Naive thymus-derived CD8-positive, alpha-beta T cell (primary cell): ENCODE measurements around the gene TSPAN8. TPM values are rescaled to one million over a fixed set of nuclear protein-coding genes. Genes with fewer than 3 reads are reported as not detected.
A peak's percentile ranks its signal among the peaks of the same experiment; 100 is the strongest.
"Not testable (repeated sequence)": the region's sequence is repeated elsewhere in the genome, so short reads cannot be mapped to it uniquely, and the experiment has no call there.

Experiments used
- ATAC-seq, 2 donors: fragments of 150-1000 bp; cut with Tn5 transposase in 1 of 2; sonication (Bioruptor Pico), chemical (Tn5 transposase) in 1 of 2; 1 replicate in 1 of 2; 2 replicates in 1 of 2; pipeline ENCODE4 v1.10.0; 2021; ENCODE audit warnings: mild to moderate bottlenecking in 2 of 2, moderate library complexity in 2 of 2
- POLR2A ChIA-PET: fragments of 350-600 bp; sonication (Branson Sonifier 250); formaldehyde crosslinking; loops from one replicate; lab custom pipeline; 2021; ENCODE audit warnings: antibody characterized with exemption; lab: Charles Lee
- DNase-seq, 10 donors: peaks; one replicate each; pipeline versions ENCODE4 v3.0.0 to v3.0.0-alpha.2; 2020 to 2022
- H3K27ac Mint-ChIP-seq, 10 donors: one replicate each; pipeline ENCODE4 v1.8.0; 2020 to 2022; ENCODE audit warnings: mild to moderate bottlenecking in 10 of 10, mixed read lengths in 10 of 10, moderate library complexity in 4 of 10, inconsistent platforms in 1 of 10
- H3K27me3 Mint-ChIP-seq, 5 donors: one replicate each; pipeline ENCODE4 v1.8.0; 2021 to 2022; ENCODE audit warnings: mixed read lengths in 5 of 5
- H3K36me3 Mint-ChIP-seq, 3 donors: one replicate each; pipeline ENCODE4 v1.8.0; 2020 to 2022; ENCODE audit warnings: mixed read lengths in 3 of 3, mild to moderate bottlenecking in 2 of 3, inconsistent platforms in 1 of 3
- H3K4me1 Mint-ChIP-seq, 4 donors: one replicate each; pipeline ENCODE4 v1.8.0; 2021 to 2022; ENCODE audit warnings: mixed read lengths in 4 of 4
- H3K4me3 Mint-ChIP-seq, 10 donors: one replicate each; pipeline ENCODE4 v1.8.0; 2020 to 2022; ENCODE audit warnings: mild to moderate bottlenecking in 10 of 10, mixed read lengths in 10 of 10, moderate library complexity in 6 of 10, inconsistent platforms in 1 of 10
- H3K9me3 Mint-ChIP-seq, 9 donors: one replicate each; pipeline ENCODE4 v1.8.0; 2020 to 2022; ENCODE audit warnings: mixed read lengths in 9 of 9, mild to moderate bottlenecking in 3 of 9, inconsistent platforms in 1 of 9, moderate library complexity in 1 of 9
- polyA plus RNA-seq, 3 donors: library from polyadenylated mRNA; unstranded; fragments of 300-500 nt; fragmentation: Illumina TruSeq; gene quantifications; one replicate each; pipeline ENCODE4 v1.2.3, GENCODE V29; 2021
- total RNA-seq, 8 experiments: library from RNA in 2 of 8; stranded (reverse) in 2 of 8; gene quantifications; one replicate each; pipeline ENCODE4 v1.2.3 and lab custom pipeline; 2021 to 2026

Gene TSPAN8
- total and polyA plus RNA-seq, 5 experiments from 2014 or later: not detected

- peaks cover 0 to 2% (median 0%) of the 10 kb centered on the region in 5 donors for H3K27me3 Mint-ChIP-seq
Measured at GRCh38 chr12:71183018-71183417, 25.2 kb upstream of the TSPAN8 start.

DNA sequence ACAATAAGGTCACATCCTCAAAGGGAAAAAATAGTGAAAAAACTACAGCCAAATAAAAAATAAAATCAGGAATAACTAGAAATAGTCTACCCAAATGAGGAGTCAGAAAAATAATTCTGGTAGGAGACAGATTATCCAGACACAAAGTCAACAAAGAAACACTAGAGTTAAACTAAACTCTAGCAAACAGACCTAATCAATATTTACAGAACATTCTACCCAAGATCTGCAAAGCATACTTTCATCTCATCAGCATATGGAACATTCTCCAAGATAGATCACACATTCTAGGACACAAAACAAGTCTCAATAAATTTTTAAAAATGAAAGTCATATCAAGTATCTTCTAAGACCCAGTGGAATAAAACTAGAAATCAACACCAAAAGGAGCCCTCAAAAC is 20.4 kb upstream of the TSPAN8 start:
- H3K36me3 Mint-ChIP-seq: no peaks in the 10 kb centered on the region
- ATAC-seq (no peak), DNase-seq (no peak)
- H3K27me3 Mint-ChIP-seq: peaks cover 0 to 14% (median 2%) of the 10 kb centered on the region in 5 donors
- no peaks in the 10 kb centered on the region for H3K4me1 Mint-ChIP-seq
- POLR2A ChIA-PET: no interaction called here
- peaks cover 0 to 17% (median 3%) of the 10 kb centered on the region in 9 donors for H3K9me3 Mint-ChIP-seq
- H3K4me3 Mint-ChIP-seq: no peak overlapping the region
- H3K27ac Mint-ChIP-seq: no peak overlapping the region

More at GRCh38 chr12:71183018-71183417, 25.2 kb upstream of the TSPAN8 start:
- no peaks in the 10 kb centered on the region for H3K36me3 Mint-ChIP-seq
- H3K4me3 Mint-ChIP-seq: no peak overlapping the region
- H3K9me3 Mint-ChIP-seq: peaks cover 0 to 9% (median 1%) of the 10 kb centered on the region in 9 donors
- POLR2A ChIA-PET: no interaction called here
- ATAC-seq (no peak), DNase-seq (no peak)
- no peak overlapping the region for H3K27ac Mint-ChIP-seq
- no peaks in the 10 kb centered on the region for H3K4me1 Mint-ChIP-seq

GRCh38 chr12:71174825-71175224 is 17.0 kb upstream of the TSPAN8 start:
- no peak overlapping the region for H3K27ac Mint-ChIP-seq
- no peaks in the 10 kb centered on the region for H3K4me1 Mint-ChIP-seq
- H3K27me3 Mint-ChIP-seq: peaks cover 0 to 14% (median 2%) of the 10 kb centered on the region in 5 donors
- POLR2A ChIA-PET: no interaction called here
- ATAC-seq (no peak), DNase-seq (no peak)
- H3K36me3 Mint-ChIP-seq: no peaks in the 10 kb centered on the region
- H3K9me3 Mint-ChIP-seq: peaks cover 0 to 11% (median 3%) of the 10 kb centered on the region in 9 donors
- no peak overlapping the region for H3K4me3 Mint-ChIP-seq

DNA sequence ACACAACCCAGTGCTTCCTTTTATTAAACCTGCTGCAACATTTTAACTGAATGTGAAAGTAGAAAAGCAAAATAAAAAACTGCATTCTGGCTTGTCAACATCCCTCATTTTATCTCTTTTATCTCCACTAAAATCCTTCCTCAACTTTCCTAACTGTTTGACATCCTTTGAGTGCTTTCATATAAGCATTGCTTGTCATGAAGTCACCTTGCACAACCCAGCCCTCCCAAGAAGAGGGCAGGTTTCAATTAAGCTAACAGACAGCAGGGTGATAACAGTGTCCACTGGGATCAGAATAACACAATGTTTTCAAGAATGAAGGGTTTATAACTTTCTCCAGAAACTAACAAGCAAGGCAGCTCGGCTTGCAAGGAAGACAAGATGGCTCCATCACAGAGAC is 16.3 kb upstream of the TSPAN8 start:
- H3K4me1 Mint-ChIP-seq: no peaks in the 10 kb centered on the region
- DNase-seq (no peak), ATAC-seq (no peak)
- peaks cover 0 to 14% (median 2%) of the 10 kb centered on the region in 5 donors for H3K27me3 Mint-ChIP-seq
- no peak overlapping the region for H3K4me3 Mint-ChIP-seq
- no peaks in the 10 kb centered on the region for H3K36me3 Mint-ChIP-seq
- peaks cover 0 to 11% (median 3%) of the 10 kb centered on the region in 9 donors for H3K9me3 Mint-ChIP-seq
- POLR2A ChIA-PET: no interaction called here
- H3K27ac Mint-ChIP-seq: no peak overlapping the region

DNA sequence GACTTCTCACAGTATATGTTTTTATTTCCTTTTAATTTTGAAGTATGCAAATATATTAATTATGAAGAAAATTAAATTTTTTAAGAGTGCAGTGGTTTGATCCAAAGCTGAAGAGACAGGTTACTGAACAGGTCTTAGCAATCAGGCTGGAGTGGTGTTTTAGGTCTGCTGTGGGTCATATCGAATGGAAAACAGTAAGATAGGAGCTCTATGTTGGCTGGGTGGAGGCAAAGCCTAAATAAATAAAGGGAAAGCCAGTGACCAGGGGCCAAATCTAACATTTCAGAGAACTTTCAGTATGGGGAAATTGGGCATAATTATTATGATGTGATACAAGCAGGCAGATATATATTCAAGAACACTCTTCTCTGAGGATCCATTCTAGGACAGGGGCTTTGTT is 12.7 kb upstream of the TSPAN8 start:
- no peak for DNase-seq
- no peak overlapping the region for H3K27ac Mint-ChIP-seq
- peaks cover 0 to 6% (median 0%) of the 10 kb centered on the region in 5 donors for H3K27me3 Mint-ChIP-seq
- no peak overlapping the region for H3K4me3 Mint-ChIP-seq
- peaks cover 0 to 2% (median 0%) of the 10 kb centered on the region in 4 donors for H3K4me1 Mint-ChIP-seq
- POLR2A ChIA-PET: no interaction called here
- peaks cover 0 to 26% (median 6%) of the 10 kb centered on the region in 9 donors for H3K9me3 Mint-ChIP-seq
- no peaks in the 10 kb centered on the region for H3K36me3 Mint-ChIP-seq
- no peak for ATAC-seq

DNA sequence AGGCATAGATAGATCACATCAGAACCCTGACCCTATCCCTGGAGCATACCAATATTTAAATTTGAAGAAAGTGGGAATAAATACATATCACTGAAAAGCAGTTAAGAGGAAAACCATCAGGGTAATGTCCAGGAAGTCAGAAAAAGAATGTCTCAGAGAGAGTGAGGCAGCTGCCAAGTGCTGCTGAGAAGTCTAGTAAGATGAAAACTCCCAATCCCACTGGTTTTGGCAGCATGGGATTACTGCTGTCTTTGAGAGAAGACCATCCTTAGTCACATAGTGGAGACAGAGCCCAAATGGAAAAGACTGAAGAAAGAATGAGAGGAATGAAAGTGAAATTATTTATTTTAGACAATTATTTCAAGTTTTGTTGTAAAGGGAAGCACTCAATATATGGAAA is 11.5 kb upstream of the TSPAN8 start:
- Mint-ChIP-seq H3K9me3 (peaks cover 0 to 26% (median 6%) of the 10 kb centered on the region in 9 donors), H3K36me3 (no peaks in the 10 kb centered on the region), H3K27me3 (peaks cover 0 to 11% (median 0%) of the 10 kb centered on the region in 5 donors), H3K4me3 (no peak overlapping the region), H3K27ac (peak overlapping the region in 1 of 10 donors; percentile 40), H3K4me1 (peaks cover 0 to 2% (median 0%) of the 10 kb centered on the region in 4 donors)
- ATAC-seq: no peak
- POLR2A ChIA-PET: no interaction called here
- DNase-seq: no peak

DNA sequence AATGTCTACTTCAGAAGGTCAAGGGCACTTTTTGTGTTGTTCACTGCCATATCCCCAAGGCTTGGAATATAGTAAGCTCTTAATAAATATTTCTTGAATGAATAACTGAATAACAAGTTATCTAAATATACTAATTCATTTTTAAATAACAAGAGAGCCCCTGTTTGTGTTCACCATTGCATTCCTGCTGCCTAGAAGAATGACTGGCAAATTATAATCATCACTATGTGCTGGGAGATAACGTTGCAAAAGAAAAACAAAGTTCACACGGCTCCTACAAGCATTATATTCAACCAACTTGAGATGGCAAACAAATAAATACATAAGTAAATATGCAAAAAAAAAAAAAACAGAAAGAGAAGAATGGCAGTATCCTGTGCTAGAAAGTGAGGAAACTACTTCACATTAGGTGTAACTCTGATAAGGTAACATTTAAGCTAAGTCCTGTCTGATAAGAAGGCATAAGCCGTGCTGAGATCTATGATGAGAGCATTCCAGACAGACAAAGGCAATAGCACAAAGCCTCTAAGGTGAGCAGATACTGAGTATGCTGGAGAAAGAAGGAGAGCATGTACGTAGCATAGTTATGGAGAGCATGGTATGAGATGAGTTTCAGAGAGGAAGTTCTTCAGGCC is 9.2 kb upstream of the TSPAN8 start:
- ATAC-seq: no peak
- POLR2A ChIA-PET: no interaction called here
- peaks cover 0 to 5% (median 0%) of the 10 kb centered on the region in 5 donors for H3K27me3 Mint-ChIP-seq
- H3K4me1 Mint-ChIP-seq: peaks cover 0 to 2% (median 0%) of the 10 kb centered on the region in 4 donors
- H3K4me3 Mint-ChIP-seq: no peak overlapping the region
- no peak overlapping the region for H3K27ac Mint-ChIP-seq
- no peaks in the 10 kb centered on the region for H3K36me3 Mint-ChIP-seq
- peaks cover 0 to 26% (median 6%) of the 10 kb centered on the region in 9 donors for H3K9me3 Mint-ChIP-seq
- no peak for DNase-seq

GRCh38 chr12:71166280-71166679 is 8.5 kb upstream of the TSPAN8 start:
- H3K4me3 Mint-ChIP-seq: no peak overlapping the region
- ATAC-seq (no peak), DNase-seq (no peak)
- H3K27ac Mint-ChIP-seq: no peak overlapping the region
- peaks cover 0 to 26% (median 6%) of the 10 kb centered on the region in 9 donors for H3K9me3 Mint-ChIP-seq
- H3K4me1 Mint-ChIP-seq: peaks cover 0 to 2% (median 0%) of the 10 kb centered on the region in 4 donors
- POLR2A ChIA-PET: no interaction called here
- H3K27me3 Mint-ChIP-seq: peaks cover 0 to 5% (median 0%) of the 10 kb centered on the region in 5 donors
- no peaks in the 10 kb centered on the region for H3K36me3 Mint-ChIP-seq

DNA sequence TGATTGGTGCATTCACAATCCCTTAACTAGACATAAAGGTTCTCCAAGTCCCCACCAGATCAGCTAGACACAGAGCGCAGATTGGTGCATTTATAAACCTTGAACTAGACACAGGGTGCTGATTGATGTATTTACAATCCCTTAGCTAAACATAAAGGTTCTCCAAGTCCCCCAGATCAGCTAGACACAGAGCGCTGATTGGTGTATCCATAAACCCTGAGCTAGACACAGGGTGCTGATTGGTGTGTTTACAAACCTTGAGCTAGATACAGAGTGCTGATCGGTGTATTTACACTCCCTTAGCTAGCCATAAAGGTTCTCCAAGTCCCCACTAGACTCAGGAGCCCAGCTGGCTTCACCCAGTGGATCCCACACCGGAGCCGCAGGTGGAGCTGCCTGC is 8.0 kb upstream of the TSPAN8 start:
- ATAC-seq, H3K27me3 Mint-ChIP-seq, H3K4me3 Mint-ChIP-seq, DNase-seq, H3K36me3 Mint-ChIP-seq, H3K27ac Mint-ChIP-seq, POLR2A ChIA-PET, H3K4me1 Mint-ChIP-seq: not testable (repeated sequence)
- H3K9me3 Mint-ChIP-seq: peaks cover 0 to 26% (median 6%) of the 10 kb centered on the region in 9 donors

GRCh38 chr12:71164568-71165197 is 6.9 kb upstream of the TSPAN8 start:
- POLR2A ChIA-PET: no interaction called here
- H3K27me3 Mint-ChIP-seq: peaks cover 0 to 11% (median 0%) of the 10 kb centered on the region in 5 donors
- H3K36me3 Mint-ChIP-seq: no peaks in the 10 kb centered on the region
- H3K4me3 Mint-ChIP-seq: no peak overlapping the region
- DNase-seq: no peak
- H3K4me1 Mint-ChIP-seq: peaks cover 0 to 2% (median 0%) of the 10 kb centered on the region in 4 donors
- no peak overlapping the region for H3K27ac Mint-ChIP-seq
- peaks cover 0 to 26% (median 6%) of the 10 kb centered on the region in 9 donors for H3K9me3 Mint-ChIP-seq
- no peak for ATAC-seq

DNA sequence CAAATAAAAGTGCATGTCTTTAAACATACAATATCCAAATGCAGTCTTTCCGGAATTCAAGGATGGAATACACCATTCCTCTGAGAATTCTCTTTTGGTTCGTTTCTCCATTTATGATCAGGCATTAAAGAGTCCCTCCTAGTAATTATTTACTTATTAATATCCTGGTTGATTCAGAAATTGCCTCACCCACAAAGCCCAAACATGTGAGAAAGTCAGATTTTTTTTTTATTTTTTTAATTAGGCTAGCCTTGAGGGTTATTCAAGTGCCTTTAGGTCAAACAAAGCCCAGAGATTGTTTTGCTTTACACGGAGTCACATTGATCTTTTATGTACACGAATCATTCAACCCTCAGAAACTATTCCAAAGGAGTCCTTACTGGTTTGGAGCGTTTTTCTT is 6.4 kb upstream of the TSPAN8 start:
- Mint-ChIP-seq H3K27me3 (peaks cover 0 to 12% (median 0%) of the 10 kb centered on the region in 5 donors), H3K36me3 (no peaks in the 10 kb centered on the region), H3K4me3 (no peak overlapping the region), H3K9me3 (peaks cover 0 to 23% (median 6%) of the 10 kb centered on the region in 9 donors), H3K27ac (no peak overlapping the region), H3K4me1 (peaks cover 0 to 2% (median 0%) of the 10 kb centered on the region in 4 donors)
- ATAC-seq (no peak), DNase-seq (no peak)
- POLR2A ChIA-PET: no interaction called here

GRCh38 chr12:71162832-71163763 is 5.3 kb upstream of the TSPAN8 start:
- peaks cover 0 to 2% (median 0%) of the 10 kb centered on the region in 4 donors for H3K4me1 Mint-ChIP-seq

More at GRCh38 chr12:71162832-71163763, 5.3 kb upstream of the TSPAN8 start:
- H3K27me3 Mint-ChIP-seq: peaks cover 0 to 12% (median 0%) of the 10 kb centered on the region in 5 donors
- DNase-seq (no peak), ATAC-seq (no peak)
- POLR2A ChIA-PET: no interaction called here
- H3K9me3 Mint-ChIP-seq: peaks cover 0 to 13% (median 6%) of the 10 kb centered on the region in 9 donors
- no peaks in the 10 kb centered on the region for H3K36me3 Mint-ChIP-seq
- no peak overlapping the region for H3K27ac Mint-ChIP-seq
- no peak overlapping the region for H3K4me3 Mint-ChIP-seq
